B cell (primary cell): ENCODE measurements around the gene RIN3. TPM values are rescaled to one million over a fixed set of nuclear protein-coding genes. Genes with fewer than 3 reads are reported as not detected.

Experiments used
- ATAC-seq: fragments of 200-7000 bp; cut with Tn5 transposase; one replicate; pipeline ENCODE4 v1.10.0; 2021; ENCODE audit warnings: low read depth, mild to moderate bottlenecking, moderate number of reproducible peaks, moderate library complexity
- CTCF ChIA-PET: fragments of 350-600 bp; sonication (Branson Sonifier 250); formaldehyde crosslinking; loops from one replicate; lab custom pipeline; 2021; ENCODE audit warnings: antibody characterized with exemption, inconsistent platforms; lab: Charles Lee
- POLR2A ChIA-PET: fragments of 350-600 bp; sonication (Branson Sonifier 250); formaldehyde crosslinking; loops from one replicate; lab custom pipeline; 2021; ENCODE audit warnings: antibody characterized with exemption; lab: Charles Lee
- DNase-seq: peaks from one replicate; pipeline ENCODE4 v3.0.0; 2013
- H2AFZ ChIP-seq: 2 replicates; pipeline ENCODE4 v1.6.1; 2012; ENCODE audit warnings: mild to moderate bottlenecking, low read depth, low read length; ENCODE audit not compliant: insufficient read depth, poor library complexity, severe bottlenecking
- H3K27ac ChIP-seq, 2 donors: 1 replicate in 1 of 2; 2 replicates in 1 of 2; pipeline ENCODE4 v1.5.1; 2012 to 2013; ENCODE audit warnings: low read length in 2 of 2, mild to moderate bottlenecking in 2 of 2, moderate library complexity in 1 of 2
- H3K27me3 ChIP-seq, 4 experiments: fragments of 200-600 bp in 1 of 4; sonication (generic) in 1 of 4; replicated peaks in 1 of 4; 1 replicate in 2 of 4; 2 replicates in 2 of 4; pipeline versions ENCODE4 v1.6.1 to v1.7.0; 2013 to 2016; ENCODE audit warnings: low read length in 3 of 4, mild to moderate bottlenecking in 2 of 4, mixed read lengths in 1 of 4, moderate library complexity in 1 of 4; ENCODE audit not compliant: insufficient read depth in 4 of 4, control insufficient read depth in 3 of 4; ENCODE audit errors: control extremely low read depth in 1 of 4
- H3K36me3 ChIP-seq, 2 experiments: replicated peaks in 1 of 2; 1 replicate in 1 of 2; 2 replicates in 1 of 2; pipeline versions ENCODE4 v1.6.1 to v1.7.1; 2013; ENCODE audit warnings: low read length in 1 of 2; ENCODE audit not compliant: insufficient read depth in 2 of 2, control insufficient read depth in 1 of 2; ENCODE audit errors: control extremely low read depth in 1 of 2, extremely low read depth in 1 of 2
- H3K4me1 ChIP-seq, 2 donors: fragments of 200-600 bp in 1 of 2; sonication (generic) in 1 of 2; 1 replicate in 1 of 2; 2 replicates in 1 of 2; pipeline versions ENCODE4 v1.5.1 to v1.6.1; 2013 to 2017; ENCODE audit warnings: low read length in 2 of 2; ENCODE audit not compliant: control insufficient read depth in 2 of 2, insufficient read depth in 2 of 2
- H3K4me2 ChIP-seq: replicated peaks from 2 replicates; pipeline ENCODE3; 2012; ENCODE audit warnings: mild to moderate bottlenecking, low read depth, low read length; ENCODE audit not compliant: poor library complexity, severe bottlenecking
- H3K4me3 ChIP-seq, 5 experiments: fragments of 200-600 bp in 1 of 5; sonication (generic) in 1 of 5; 1 replicate in 3 of 5; 2 replicates in 2 of 5; pipeline versions ENCODE4 v1.5.1 to v1.7.0; 2011 to 2016; ENCODE audit warnings: low read length in 4 of 5, mild to moderate bottlenecking in 4 of 5, low read depth in 2 of 5, control low read depth in 1 of 5, moderate library complexity in 1 of 5; ENCODE audit not compliant: insufficient read depth in 1 of 5; ENCODE audit errors: control extremely low read depth in 1 of 5, extremely low read depth in 1 of 5
- H3K79me2 ChIP-seq: fragments of 200-600 bp; sonication (generic); one replicate; pipeline ENCODE4 v1.6.0; 2016; ENCODE audit warnings: low read length; ENCODE audit not compliant: control insufficient read depth, insufficient read depth
- H3K9ac ChIP-seq: fragments of 200-600 bp; sonication (generic); 2 replicates; pipeline ENCODE4 v1.6.1; 2017; ENCODE audit warnings: mild to moderate bottlenecking, low read length, moderate library complexity
- H3K9me3 ChIP-seq, 3 donors: one replicate each; pipeline versions ENCODE4 v1.6.1 to v1.7.1; 2013; ENCODE audit warnings: low read length in 2 of 3; ENCODE audit not compliant: control insufficient read depth in 2 of 3, insufficient read depth in 1 of 3; ENCODE audit errors: control extremely low read depth in 1 of 3
- H4K20me1 ChIP-seq: 2 replicates; pipeline ENCODE4 v1.6.0; 2012; ENCODE audit warnings: mild to moderate bottlenecking, low read length; ENCODE audit not compliant: insufficient read depth, control insufficient read depth, poor library complexity, severe bottlenecking
- H3K27ac Mint-ChIP-seq: one replicate; pipeline ENCODE4 v1.8.0; 2021; ENCODE audit warnings: mixed read lengths
- H3K27me3 Mint-ChIP-seq: one replicate; pipeline ENCODE4 v1.8.0; 2021; ENCODE audit warnings: mixed read lengths
- H3K4me1 Mint-ChIP-seq: one replicate; pipeline ENCODE4 v1.8.0; 2021; ENCODE audit warnings: mixed read lengths
- H3K4me3 Mint-ChIP-seq: one replicate; pipeline ENCODE4 v1.8.0; 2021; ENCODE audit warnings: mixed read lengths
- H3K9me3 Mint-ChIP-seq: one replicate; pipeline ENCODE4 v1.8.0; 2022; ENCODE audit warnings: mixed read lengths; ENCODE audit not compliant: insufficient read depth
- EZH2 ChIP-seq: IDR thresholded peaks from 2 replicates; pipeline ENCODE4 v1.6.1; 2012; ENCODE audit warnings: borderline replicate concordance, low read depth, mild to moderate bottlenecking, moderate library complexity, low read length; ENCODE audit not compliant: insufficient read depth, poor library complexity, severe bottlenecking
- WGBS: methylation state at CpG from one replicate; pipeline ENCODE4 v1.1.5; 2013; ENCODE audit warnings: missing lambda C conversion rate; ENCODE audit not compliant: insufficient coverage; 5-methylcytosine and 5-hydroxymethylcytosine counted together
- intact Hi-C: fragments of 100-400 bp; cut with micrococcal nuclease; formaldehyde crosslinking; loops from one replicate; pipeline ENCODE4 v1.10.0; 2022
- polyA plus RNA-seq: library from polyadenylated mRNA; depleted of rRNA; stranded (reverse); fragments of >200 nt; gene quantifications from 2 replicates; pipeline ENCODE4 v1.2.3, GENCODE V29; 2012
- total RNA-seq, 2 donors: library from RNA; stranded (reverse); fragments of 120-200 nt in 1 of 2; gene quantifications; 1 replicate in 1 of 2; 2 replicates in 1 of 2; pipeline versions ENCODE4 v1.2.3 to v1.2.4, GENCODE V29; 2013 to 2022
- TF ChIP-seq, protein P1 (sequence below): fragments of 200-600 bp; IDR thresholded peaks from one replicate; pipeline ENCODE4 v1.8.0; 2022; ENCODE audit warnings: antibody characterized with exemption, mild to moderate bottlenecking

The RIN3 gene
- total and polyA plus RNA-seq, 2 donors (not counting 1 experiment from before 2014, with no cell fraction given) = 62.1 to 123 TPM

DNA sequence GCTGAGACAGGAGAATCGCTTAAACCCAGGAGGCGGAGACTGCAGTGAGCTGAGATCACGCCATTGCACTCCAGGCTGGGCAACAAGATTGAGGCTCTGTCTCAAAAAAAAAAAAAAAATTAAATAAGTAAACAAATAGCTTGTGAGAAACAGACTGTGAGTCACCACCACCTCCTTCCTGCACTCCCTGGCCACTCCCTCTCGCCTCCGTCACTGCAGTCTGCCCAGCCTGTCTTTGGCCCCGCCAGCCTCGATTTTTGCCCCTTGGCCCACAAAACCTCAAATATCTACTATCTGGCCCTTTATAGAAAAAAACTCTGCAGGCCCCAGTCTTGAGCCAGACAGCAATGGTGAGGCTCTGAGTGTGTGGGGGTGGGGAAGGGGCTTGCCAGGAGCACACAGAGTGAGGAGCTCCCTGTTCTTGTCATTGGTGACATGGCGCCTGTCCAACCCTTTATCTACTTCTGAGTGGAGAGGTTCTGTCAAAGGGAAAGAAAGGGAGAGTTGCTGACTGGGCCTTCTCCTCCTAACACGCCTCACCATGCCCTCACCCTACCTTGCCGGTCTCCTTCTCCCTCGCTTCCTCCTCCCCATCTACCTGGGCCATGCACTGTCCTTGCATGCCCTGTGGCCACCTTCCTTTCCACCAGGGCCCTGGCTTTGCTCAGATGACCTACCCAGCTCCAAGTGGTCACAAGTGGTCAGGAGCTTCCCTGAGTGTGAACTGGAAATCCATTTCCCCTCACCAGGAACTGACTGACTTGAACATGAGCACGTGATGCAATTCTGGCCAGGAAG lies 212.8 kb downstream of the RIN3 start:
- Mint-ChIP-seq H3K27me3 (no peaks in the 10 kb centered on the region), H3K4me3 (no peak overlapping the region), H3K9me3 (no peaks in the 10 kb centered on the region), H3K27ac (no peak overlapping the region), H3K4me1 (peaks cover 14% of the 10 kb centered on the region)
- H3K9me3 ChIP-seq = peaks cover 0 to 9% (median 0%) of the 10 kb centered on the region in 3 donors
- no peak overlapping the region for H3K4me3 ChIP-seq
- TF ChIP-seq, protein P1, sequence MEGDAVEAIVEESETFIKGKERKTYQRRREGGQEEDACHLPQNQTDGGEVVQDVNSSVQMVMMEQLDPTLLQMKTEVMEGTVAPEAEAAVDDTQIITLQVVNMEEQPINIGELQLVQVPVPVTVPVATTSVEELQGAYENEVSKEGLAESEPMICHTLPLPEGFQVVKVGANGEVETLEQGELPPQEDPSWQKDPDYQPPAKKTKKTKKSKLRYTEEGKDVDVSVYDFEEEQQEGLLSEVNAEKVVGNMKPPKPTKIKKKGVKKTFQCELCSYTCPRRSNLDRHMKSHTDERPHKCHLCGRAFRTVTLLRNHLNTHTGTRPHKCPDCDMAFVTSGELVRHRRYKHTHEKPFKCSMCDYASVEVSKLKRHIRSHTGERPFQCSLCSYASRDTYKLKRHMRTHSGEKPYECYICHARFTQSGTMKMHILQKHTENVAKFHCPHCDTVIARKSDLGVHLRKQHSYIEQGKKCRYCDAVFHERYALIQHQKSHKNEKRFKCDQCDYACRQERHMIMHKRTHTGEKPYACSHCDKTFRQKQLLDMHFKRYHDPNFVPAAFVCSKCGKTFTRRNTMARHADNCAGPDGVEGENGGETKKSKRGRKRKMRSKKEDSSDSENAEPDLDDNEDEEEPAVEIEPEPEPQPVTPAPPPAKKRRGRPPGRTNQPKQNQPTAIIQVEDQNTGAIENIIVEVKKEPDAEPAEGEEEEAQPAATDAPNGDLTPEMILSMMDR = no peak
- no peak for TF ChIP-seq EZH2
- H4K20me1 ChIP-seq = no peaks in the 10 kb centered on the region
- peaks cover 0 to 6% of the 10 kb centered on the region in 2 donors for H3K4me1 ChIP-seq
- ChIA-PET CTCF (interaction anchor here (1.3 to 1.6 kb wide), 2 partner anchors 12 to 60 kb away, joined by 3 to 11 read pairs; no protein-coding TSS in a partner anchor), POLR2A (interaction anchor here (0.7 kb wide), 2 partner anchors 8 to 131 kb away, joined by 3 to 10 read pairs; no protein-coding TSS in a partner anchor)
- no peak overlapping the region for H3K4me2 ChIP-seq
- intact Hi-C loops = no loop called here
- H3K79me2 ChIP-seq = no peaks in the 10 kb centered on the region
- ATAC-seq (no peak), DNase-seq (no peak)
- no peak overlapping the region for H2AFZ ChIP-seq
- H3K9ac ChIP-seq = no peak overlapping the region
- H3K27ac ChIP-seq = no peak overlapping the region
- 91% methylated on average over 8 of the region's 12 CpGs for WGBS
- H3K36me3 ChIP-seq = peaks cover 0 to 4% of the 10 kb centered on the region in 2 experiments
- no peaks in the 10 kb centered on the region for H3K27me3 ChIP-seq

DNA sequence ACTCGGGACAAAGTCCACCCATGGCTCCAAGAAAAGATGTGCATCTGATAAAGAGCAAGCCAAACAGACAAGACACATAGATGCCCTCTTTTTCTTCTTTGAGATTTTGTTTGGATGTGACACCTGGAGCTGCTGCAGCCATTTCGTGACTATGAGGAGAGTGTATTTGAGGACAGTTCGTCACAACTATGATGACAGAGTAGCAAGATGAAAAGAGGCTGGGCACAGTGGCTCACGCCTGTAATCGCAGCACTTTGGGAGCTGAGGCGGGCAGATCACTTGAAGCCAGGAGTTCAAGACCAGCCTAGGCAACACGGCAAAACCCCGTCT lies 213.3 kb downstream of the RIN3 start:
- 96% methylated on average over 5 of the region's 8 CpGs for WGBS

More for the DNA sequence above, 213.3 kb downstream of the RIN3 start:
- Histone ChIP-seq H3K79me2 (peaks cover 3% of the 10 kb centered on the region), H3K4me2 (no peak overlapping the region), H2AFZ (no peak overlapping the region), H3K27ac (no peak overlapping the region), H3K36me3 (peaks cover 0 to 10% of the 10 kb centered on the region in 2 experiments), H3K27me3 (no peaks in the 10 kb centered on the region), H3K9me3 (peaks cover 0 to 11% (median 0%) of the 10 kb centered on the region in 3 donors), H3K9ac (no peak overlapping the region), H3K4me3 (no peak overlapping the region), H4K20me1 (no peaks in the 10 kb centered on the region), H3K4me1 (peaks cover 0 to 6% of the 10 kb centered on the region in 2 donors)
- Mint-ChIP-seq H3K27ac (no peak overlapping the region), H3K4me3 (no peak overlapping the region), H3K9me3 (no peaks in the 10 kb centered on the region), H3K27me3 (no peaks in the 10 kb centered on the region), H3K4me1 (peaks cover 13% of the 10 kb centered on the region)
- POLR2A ChIA-PET = interaction anchor here (0.7 kb wide), 1 partner anchor 131 kb away, joined by 10 read pairs; no protein-coding TSS in a partner anchor
- TF ChIP-seq, protein P1 = no peak
- no peak for TF ChIP-seq EZH2
- CTCF ChIA-PET = interaction anchor here (1.1 to 1.6 kb wide), 2 partner anchors 12 to 15 kb away, joined by 4 to 11 read pairs; no protein-coding TSS in a partner anchor
- no peak for DNase-seq
- no peak for ATAC-seq
- intact Hi-C loops = no loop called here
